Gastroesophageal sphincter (tissue), 4 donors: ENCODE measurements around the gene KCNQ1OT1. TPM values are rescaled to one million over a fixed set of nuclear protein-coding genes. Genes with fewer than 3 reads are reported as not detected.

Experiments
- ATAC-seq: fragments of 150-250 bp; one replicate; pipeline ENCODE4 v1.9.1; 2016; ENCODE audit warnings: mild to moderate bottlenecking, moderate library complexity
- H3K27ac ChIP-seq, 4 donors: fragments of 200-600 bp; sonication (generic) in 3 of 4; 1 replicate in 3 of 4; 2 replicates in 1 of 4; pipeline ENCODE4 v1.5.1; 2016 to 2019
- H3K27me3 ChIP-seq: fragments of 200-600 bp; sonication (generic); one replicate; pipeline ENCODE4 v1.5.1; 2019
- H3K36me3 ChIP-seq, 2 donors: fragments of 200-600 bp; sonication (generic); one replicate each; pipeline ENCODE4 v1.5.1; 2019; ENCODE audit warnings: control low read depth in 1 of 2
- H3K4me1 ChIP-seq, 3 donors: fragments of 200-600 bp; sonication (generic); 1 replicate in 2 of 3; 2 replicates in 1 of 3; pipeline ENCODE4 v1.5.1; 2016 to 2019; ENCODE audit warnings: control low read depth in 2 of 3
- H3K4me3 ChIP-seq, 2 donors: fragments of 200-600 bp; sonication (generic); one replicate each; pipeline ENCODE4 v1.5.1; 2019; ENCODE audit warnings: mild to moderate bottlenecking in 1 of 2, moderate library complexity in 1 of 2
- H3K9me3 ChIP-seq, 3 donors: fragments of 200-600 bp; sonication (generic); one replicate each; pipeline ENCODE4 v1.5.1; 2017 to 2019; ENCODE audit warnings: control low read depth in 2 of 3
- CTCF ChIP-seq, 4 experiments: fragments of 200-600 bp in 2 of 4; fragments of 450-650 bp in 2 of 4; sonication (generic) in 1 of 4; IDR thresholded peaks; one replicate each; pipeline ENCODE4 v1.5.1; 2017 to 2019; ENCODE audit warnings: antibody characterized with exemption in 4 of 4, mild to moderate bottlenecking in 2 of 4, moderate library complexity in 2 of 4
- EP300 ChIP-seq: sonication (generic); formaldehyde crosslinking; IDR thresholded peaks from one replicate; pipeline ENCODE4 v1.6.1; 2017; ENCODE audit warnings: antibody characterized with exemption, mild to moderate bottlenecking
- POLR2A ChIP-seq, 2 donors: fragments of 450-650 bp; IDR thresholded peaks; one replicate each; pipeline ENCODE4 v1.6.1; 2017; ENCODE audit warnings: antibody characterized with exemption in 2 of 2, mild to moderate bottlenecking in 2 of 2, moderate library complexity in 1 of 2
- POLR2AphosphoS5 ChIP-seq: sonication (generic); formaldehyde crosslinking; IDR thresholded peaks from one replicate; pipeline ENCODE4 v1.6.1; 2017; ENCODE audit warnings: antibody characterized with exemption
- WGBS, 2 donors: methylation state at CpG; one replicate each; pipeline ENCODE4 v1.1.5; 2018; ENCODE audit warnings: low coverage in 1 of 2; 5-methylcytosine and 5-hydroxymethylcytosine counted together
- total RNA-seq, 4 donors: library from RNA; depleted of rRNA; stranded (reverse); fragments of >200 nt; gene quantifications; one replicate each; pipeline ENCODE4 v1.1.0, GENCODE V29; 2016

The KCNQ1OT1 gene
- total RNA-seq, 4 donors from 2014 or later = 0.52 to 3.3 (median 1.4) TPM

- Histone ChIP-seq H3K27ac (peak overlapping the region in 3 of 4 donors; percentile 95), H3K4me1 (peaks cover 0 to 29% (median 0%) of the 10 kb centered on the region in 3 donors), H3K27me3 (no peaks in the 10 kb centered on the region), H3K4me3 (no peak overlapping the region), H3K9me3 (peaks cover 0 to 7% (median 0%) of the 10 kb centered on the region in 3 donors), H3K36me3 (no peaks in the 10 kb centered on the region)
- TF ChIP-seq EP300 = no peak
- no peak for TF ChIP-seq POLR2AphosphoS5
- TF ChIP-seq CTCF (IDR thresholded peaks at IDR 0.05) = no peak
- no peak for TF ChIP-seq POLR2A (IDR thresholded peaks at IDR 0.05)
- WGBS, 2 donors = 92% methylated on average over 4 of the region's 5 CpGs; no CpG with 5 or more reads in 1 of the 2 donors
- no peak for ATAC-seq
Observed at GRCh38 chr11:2701898-2702434, 2.2 kb upstream of the KCNQ1OT1 start.

DNA sequence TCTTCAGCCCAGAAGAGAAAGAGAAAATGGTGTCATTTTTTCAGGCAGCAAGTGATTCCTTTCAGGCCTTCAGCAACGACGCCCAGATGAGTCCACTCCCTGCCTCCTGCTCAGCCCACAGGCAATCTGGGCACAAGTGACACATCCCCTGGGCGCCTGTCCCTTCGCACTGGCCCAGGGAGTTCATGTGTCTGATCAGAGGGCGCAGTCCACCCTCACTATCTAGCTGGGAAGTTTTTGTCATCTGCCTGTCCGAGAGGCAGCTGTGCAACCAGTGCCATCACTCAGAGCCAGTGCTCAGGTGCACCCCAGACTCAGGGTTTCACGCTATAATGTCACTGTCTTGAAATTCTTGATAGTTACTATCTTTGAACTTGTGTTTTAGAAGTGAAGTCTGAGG is 1.4 kb upstream of the KCNQ1OT1 start:
- H3K36me3 ChIP-seq = no peaks in the 10 kb centered on the region
- peaks cover 0 to 4% (median 0%) of the 10 kb centered on the region in 3 donors for H3K9me3 ChIP-seq
- H3K27ac ChIP-seq = peak overlapping the region; percentile 80 to 95 (median 95)
- 86 to 97% methylated on average over 1 to 5 of the region's 7 CpGs for WGBS, 2 donors
- ATAC-seq = no peak
- H3K4me3 ChIP-seq = no peak overlapping the region
- TF ChIP-seq EP300 (no peak), POLR2A (IDR thresholded peaks at IDR 0.05) (no peak), POLR2AphosphoS5 (no peak), CTCF (IDR thresholded peaks at IDR 0.05) (no peak)
- peaks cover 0 to 36% (median 0%) of the 10 kb centered on the region in 3 donors for H3K4me1 ChIP-seq
- H3K27me3 ChIP-seq = no peaks in the 10 kb centered on the region

DNA sequence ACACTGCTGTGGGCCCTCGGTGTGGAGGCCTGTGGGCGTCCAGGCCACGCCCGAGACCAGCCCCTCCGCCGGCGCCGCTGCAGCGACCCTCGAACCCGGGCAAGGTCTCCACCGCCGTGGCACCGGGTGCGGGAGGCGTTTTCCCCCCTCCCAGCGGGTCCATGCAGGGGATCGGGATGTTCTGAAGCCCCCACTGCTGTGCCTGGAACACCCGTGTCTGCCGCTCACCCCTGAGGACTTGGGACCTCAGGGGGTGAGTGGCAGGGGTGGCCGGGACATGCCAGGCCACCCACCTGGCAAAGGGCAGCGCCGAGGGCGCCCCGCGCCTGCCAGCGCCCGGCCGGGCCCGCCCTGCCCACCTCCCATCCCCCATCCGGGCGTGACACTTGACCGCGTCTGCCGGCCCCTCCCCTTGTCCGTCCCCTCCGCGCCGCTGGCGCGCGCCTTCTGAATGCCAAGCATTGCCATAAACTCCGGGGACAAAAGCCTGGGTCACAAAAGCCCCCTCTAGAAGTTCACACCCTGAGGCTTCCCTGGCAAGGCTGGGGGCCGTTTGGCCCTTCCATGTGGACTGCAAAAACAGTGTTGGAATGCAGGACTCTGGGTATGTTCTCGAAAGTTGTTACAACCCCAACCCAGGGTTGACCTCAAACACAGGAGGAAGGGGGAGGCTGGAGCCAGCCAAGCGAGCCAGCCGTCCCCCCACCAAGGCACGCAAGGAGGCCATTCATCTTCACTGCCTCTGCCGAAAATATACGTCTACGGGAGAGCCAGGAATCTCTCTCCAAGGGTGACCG is 819 bp upstream of the KCNQ1OT1 start:
- peak overlapping the region; percentile 80 to 95 (median 95) for H3K27ac ChIP-seq
- H3K4me3 ChIP-seq = peak overlapping the region; percentile 31 to 80
- H3K9me3 ChIP-seq = no peaks in the 10 kb centered on the region
- H3K4me1 ChIP-seq = peaks cover 0 to 42% (median 0%) of the 10 kb centered on the region in 3 donors
- TF ChIP-seq POLR2AphosphoS5 = no peak
- TF ChIP-seq POLR2A (IDR thresholded peaks at IDR 0.05) = no peak
- TF ChIP-seq CTCF (IDR thresholded peaks at IDR 0.05) = no peak
- no peak for TF ChIP-seq EP300
- WGBS, 2 donors = 55 to 60% methylated on average over 1 to 8 of the region's 52 CpGs
- H3K36me3 ChIP-seq = no peaks in the 10 kb centered on the region
- H3K27me3 ChIP-seq = no peaks in the 10 kb centered on the region
- peak; percentile 56 for ATAC-seq

GRCh38 chr11:2699185-2699530 is 636 bp downstream of the KCNQ1OT1 start:
- no CpG with 5 or more reads among the region's 31 CpGs for WGBS, 2 donors
- H3K27ac ChIP-seq = peak overlapping the region; percentile 80 to 95 (median 91)
- H3K27me3 ChIP-seq = no peaks in the 10 kb centered on the region
- H3K9me3 ChIP-seq = no peaks in the 10 kb centered on the region
- no peak for TF ChIP-seq POLR2A (IDR thresholded peaks at IDR 0.05)
- TF ChIP-seq EP300 = no peak
- no peak for TF ChIP-seq POLR2AphosphoS5
- TF ChIP-seq CTCF (IDR thresholded peaks at IDR 0.05) = no peak
- peaks cover 0 to 57% (median 4%) of the 10 kb centered on the region in 3 donors for H3K4me1 ChIP-seq
- H3K36me3 ChIP-seq = no peaks in the 10 kb centered on the region
- peak overlapping the region; percentile 80 to 88 for H3K4me3 ChIP-seq
- ATAC-seq = no peak
